HG03060 (cell line): ENCODE measurements around the gene RNF10.
"Not testable (repeated sequence)": the region's sequence is repeated elsewhere in the genome, so short reads cannot be mapped to it uniquely, and the experiment has no call there.

ENCODE experiments used
- ATAC-seq: cut with Tn5 transposase; IDR thresholded peaks from one replicate; pipeline ENCODE4 v1.9.1; 2021; ENCODE audit warnings: low read depth, moderate number of reproducible peaks; ENCODE audit not compliant: unreplicated experiment

Gene RNF10

GRCh38 chr12:120522568-120522967 lies 11.6 kb upstream of the RNF10 start:
- ATAC-seq = no peak

- ATAC-seq = no peak
Measured at GRCh38 chr12:120528861-120529525, 5.2 kb upstream of the RNF10 start, which contains the start of gene COQ5. COQ5 (minus strand) TSS chr12:120529158; CDS start chr12:120529141, 17 bp downstream.

- ATAC-seq = no peak
Measured at GRCh38 chr12:120529641-120530417, 4.3 kb upstream of the RNF10 start.

DNA sequence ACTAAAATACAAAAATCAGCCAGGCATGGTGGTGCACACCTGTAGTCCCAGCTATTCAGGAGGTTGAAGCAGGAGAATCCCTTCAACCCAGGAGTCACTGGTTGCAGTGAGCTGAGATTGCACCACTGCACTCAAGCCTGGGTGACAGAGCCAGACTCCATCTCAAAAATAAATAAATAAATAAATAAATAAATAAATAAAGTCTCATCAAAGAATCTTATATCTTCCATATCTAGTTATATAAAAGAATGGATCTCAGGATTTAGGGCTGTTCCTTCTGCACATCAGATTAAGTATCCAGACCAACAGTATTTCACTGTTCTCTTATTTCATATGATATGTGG lies 3.8 kb upstream of the RNF10 start:
- ATAC-seq = not testable (repeated sequence)

GRCh38 chr12:120532701-120533238 lies 1.4 kb upstream of the RNF10 start:
- no peak for ATAC-seq

DNA sequence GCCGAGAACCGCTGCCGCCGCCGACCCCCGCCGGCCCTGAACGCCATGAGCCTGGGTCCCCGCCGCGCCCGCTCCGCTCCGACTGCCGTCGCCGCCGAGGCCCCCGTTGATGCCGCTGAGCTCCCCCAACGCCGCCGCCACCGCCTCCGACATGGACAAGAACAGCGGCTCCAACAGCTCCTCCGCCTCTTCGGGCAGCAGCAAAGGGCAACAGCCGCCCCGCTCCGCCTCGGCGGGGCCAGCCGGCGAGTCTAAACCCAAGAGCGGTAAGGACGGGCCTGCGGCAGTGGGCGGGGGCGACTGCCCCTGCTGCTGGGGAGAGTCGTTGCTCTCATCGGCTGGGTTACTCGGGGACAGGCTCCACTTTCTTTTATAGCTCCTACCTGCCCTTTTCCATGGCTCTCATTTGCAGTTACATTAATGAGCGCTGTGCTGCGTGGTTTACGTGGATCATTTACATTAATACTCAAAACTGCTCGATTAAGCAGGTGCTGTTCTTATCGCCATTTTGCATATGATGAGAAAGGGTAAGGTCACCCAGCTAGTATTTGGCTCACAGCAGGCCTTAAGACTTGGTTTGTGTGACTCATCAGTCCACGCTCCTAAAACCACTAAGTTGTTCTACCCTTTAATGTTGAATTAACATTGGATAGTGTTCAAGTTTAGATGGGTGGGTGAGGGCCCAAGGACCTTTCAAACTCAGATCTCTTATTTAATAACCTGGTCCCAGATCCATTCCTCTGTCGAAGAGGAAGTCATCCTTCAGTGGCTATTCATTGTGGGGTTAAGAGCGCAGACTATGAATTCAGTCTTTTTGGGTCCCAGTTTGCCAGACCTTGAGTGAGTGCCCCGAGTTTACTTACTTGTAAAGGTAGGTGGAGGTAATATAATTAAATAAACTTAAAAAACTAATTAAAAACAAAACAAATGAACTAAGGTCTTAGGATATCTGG lies 823 bp downstream of the RNF10 start:
- ATAC-seq = no peak

DNA sequence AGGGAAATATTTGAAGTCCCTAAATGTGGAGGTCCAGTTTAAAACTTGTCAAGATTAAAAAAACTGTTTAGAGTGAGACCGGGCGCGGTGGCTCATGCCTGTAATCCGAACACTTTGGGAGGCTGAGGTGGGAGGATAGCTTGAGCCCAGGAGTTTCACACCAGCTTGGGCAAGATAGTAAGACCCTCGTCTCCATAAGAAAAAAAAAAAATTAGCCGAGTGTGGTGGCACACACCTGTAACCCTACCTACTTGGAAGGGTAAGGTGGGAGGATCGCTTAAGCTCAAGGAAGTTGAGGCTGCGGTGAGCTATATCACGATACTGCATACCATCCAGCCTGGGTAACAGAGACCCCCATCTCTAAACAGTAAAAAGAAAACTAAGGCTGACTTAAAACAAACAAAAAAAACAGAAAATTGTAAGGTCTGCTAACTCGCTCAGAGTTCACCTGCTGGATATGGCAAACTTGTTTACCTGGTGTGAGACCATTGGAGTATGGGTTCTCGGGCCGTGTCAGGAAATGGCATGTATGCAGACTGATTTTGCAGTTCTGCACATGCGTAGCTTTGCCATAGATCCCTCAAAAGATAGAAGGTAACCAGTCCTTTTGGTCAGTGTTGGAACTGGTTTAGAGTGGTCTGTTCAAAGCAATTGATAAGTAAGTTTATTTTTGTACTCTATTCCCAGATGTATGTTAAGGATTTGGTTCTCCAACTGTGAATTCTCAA lies 2.1 kb downstream of the RNF10 start:
- ATAC-seq = no peak

DNA sequence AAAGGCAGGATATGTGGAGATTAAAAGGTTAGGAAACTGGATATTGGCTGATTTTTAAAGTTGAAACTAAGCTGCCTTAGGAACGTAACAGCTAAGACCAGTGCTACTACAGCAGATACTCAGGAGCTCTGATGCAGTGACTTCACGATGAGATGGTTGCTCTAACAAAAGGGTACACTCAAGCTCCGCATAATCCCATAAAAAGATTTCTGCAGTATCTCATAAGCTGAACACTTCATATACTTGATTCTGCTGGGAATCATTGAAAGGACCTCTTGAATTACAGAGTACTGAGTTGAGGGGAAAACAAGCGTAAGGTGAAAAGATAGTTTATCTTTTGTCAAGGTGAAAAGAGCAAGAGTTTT lies 3.7 kb downstream of the RNF10 start:
- no peak for ATAC-seq

DNA sequence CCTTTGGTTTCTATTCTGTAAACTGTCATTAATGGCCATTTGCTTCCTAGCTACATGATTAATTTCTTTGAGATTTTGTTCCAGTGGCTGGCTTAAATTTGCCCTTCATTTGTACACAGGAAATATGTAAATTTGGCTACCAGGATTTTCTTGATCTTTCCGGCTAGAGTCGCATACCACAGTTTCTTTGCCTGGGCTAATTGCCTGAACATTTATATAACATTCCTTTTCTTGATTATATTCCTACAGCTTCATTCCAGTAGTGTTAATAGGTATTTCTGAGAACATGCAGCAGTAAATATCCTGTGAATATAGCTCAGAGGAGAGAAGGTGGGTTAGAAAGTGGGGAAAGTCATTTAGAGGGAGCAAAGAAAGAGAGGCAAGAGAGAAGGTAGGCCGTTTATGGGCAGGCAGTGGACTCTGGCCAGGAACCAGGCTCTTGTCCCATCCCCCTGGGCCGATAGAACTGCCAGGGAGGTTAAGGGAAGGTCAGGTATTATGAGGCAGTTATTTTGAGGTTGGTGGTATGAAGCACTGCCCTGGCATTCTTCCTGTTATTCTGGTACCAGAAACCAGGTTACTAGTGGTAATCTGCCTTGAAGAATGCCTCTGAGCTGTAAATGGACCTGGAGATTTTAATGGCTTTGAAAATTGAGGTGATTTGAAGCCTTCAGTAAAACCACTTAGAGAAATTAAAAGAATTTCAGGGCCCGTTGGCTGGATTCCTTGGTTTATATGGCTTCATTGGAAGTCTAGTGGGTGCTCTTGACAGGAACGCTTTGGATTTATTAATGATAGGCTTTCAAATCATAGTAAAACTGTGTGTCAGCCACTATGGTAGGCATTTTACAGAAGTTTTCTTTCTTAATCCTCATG lies 4.4 kb downstream of the RNF10 start:
- no peak for ATAC-seq

- ATAC-seq = no peak
Measured at GRCh38 chr12:120539303-120539702, 5.1 kb downstream of the RNF10 start.

- no peak for ATAC-seq
Measured at GRCh38 chr12:120540445-120540844, 6.3 kb downstream of the RNF10 start.

DNA sequence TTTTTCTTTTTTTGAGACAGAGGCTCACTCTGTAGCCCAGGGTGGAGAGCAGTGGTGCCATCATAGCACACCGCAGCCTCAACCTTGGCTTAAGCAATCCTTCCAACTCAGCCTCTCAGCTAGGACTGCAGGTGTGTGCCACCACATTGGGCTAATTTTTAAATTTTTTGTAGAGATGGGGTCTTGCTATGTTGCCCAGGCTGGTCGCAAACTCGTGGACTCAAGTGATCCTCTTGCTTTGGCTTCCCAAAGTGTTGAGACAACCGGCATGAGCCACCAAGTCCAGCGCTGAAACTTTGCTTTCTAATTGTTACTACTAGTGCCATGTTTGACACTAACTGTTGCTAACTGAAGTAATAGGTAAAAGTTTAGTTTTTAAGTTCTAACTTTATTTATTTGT lies 8.0 kb downstream of the RNF10 start:
- no peak for ATAC-seq

DNA sequence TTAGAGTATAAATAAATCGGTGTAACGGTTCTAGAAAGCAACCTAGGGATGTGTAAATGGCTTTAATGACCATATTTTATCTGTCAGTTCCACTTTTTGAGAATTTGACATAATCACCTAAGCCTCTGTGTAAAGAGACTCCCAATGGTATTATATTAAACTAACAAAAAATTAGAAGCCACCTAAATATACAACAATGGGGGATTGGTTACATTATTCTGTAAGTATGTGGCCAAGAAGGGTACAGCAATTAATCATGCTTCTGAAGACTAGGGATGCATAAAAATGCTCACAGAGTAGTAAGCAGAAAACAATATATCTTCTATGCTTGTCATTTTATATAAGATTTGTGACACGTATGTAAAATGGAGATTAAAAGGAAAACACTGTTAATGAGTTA lies 10.5 kb downstream of the RNF10 start:
- ATAC-seq = no peak

DNA sequence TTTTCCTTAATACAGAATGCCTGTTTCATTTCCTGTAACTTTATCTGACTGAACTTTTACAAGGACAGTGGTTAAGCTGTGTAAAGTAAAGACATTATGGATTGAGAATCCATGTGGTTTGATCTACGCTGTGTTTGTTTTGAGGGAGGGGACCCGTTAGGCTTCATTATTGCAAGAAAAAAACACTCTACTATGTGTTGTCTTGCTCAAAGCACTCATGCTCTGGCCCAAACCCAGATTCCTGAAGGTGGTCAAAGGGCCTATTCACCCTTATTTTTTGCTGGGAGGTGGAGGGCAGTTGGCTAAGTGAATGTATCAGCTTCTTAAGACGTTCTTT lies 11.9 kb downstream of the RNF10 start:
- ATAC-seq = no peak

GRCh38 chr12:120554678-120555077 lies 20.5 kb downstream of the RNF10 start:
- ATAC-seq = no peak

- no peak for ATAC-seq
Measured at GRCh38 chr12:120557589-120557988, 23.4 kb downstream of the RNF10 start.

DNA sequence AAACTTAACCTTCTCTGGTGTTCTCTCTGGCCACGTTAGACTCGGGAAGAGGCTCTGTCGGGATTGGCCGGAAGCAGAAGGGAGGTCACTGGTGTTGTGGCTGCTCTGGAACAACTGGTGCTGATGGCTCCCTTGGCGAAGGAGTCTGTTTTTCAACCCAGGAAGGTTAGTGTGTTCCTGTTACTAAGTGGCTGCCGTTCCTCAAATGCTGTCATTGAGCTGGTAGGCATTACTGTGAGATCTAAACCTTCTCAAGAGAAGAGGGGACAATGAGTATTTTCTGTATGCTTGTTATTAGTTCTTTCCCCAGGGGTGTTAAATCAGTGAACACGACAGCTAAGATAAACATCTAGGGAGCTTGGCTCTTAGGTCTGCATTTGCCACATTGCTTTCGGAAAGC lies 28.8 kb downstream of the RNF10 start:
- no peak for ATAC-seq

- ATAC-seq = no peak
Measured at GRCh38 chr12:120563495-120563894, 29.3 kb downstream of the RNF10 start.

- no peak for ATAC-seq
Measured at GRCh38 chr12:120571299-120571698, 37.1 kb downstream of the RNF10 start.
